ENCODE data around the gene FBXW4. TPM values are rescaled to one million over a fixed set of nuclear protein-coding genes. Genes with fewer than 3 reads are reported as not detected.

Gene FBXW4
- total and polyA plus RNA-seq, 2 donors: 32.0 to 32.9 TPM

- Histone ChIP-seq H3K36me3 (ENCODE audit: control insufficient read depth in 2 of 2, insufficient read depth in 2 of 2, low read length in 1 of 2) (no peaks in the 10 kb centered on the region), H3K4me1 (ENCODE audit: control insufficient read depth in 2 of 2, insufficient read depth in 2 of 2, low read length in 2 of 2) (no peaks in the 10 kb centered on the region), H3K27ac (ENCODE audit: low read depth in 1 of 2, low read length in 1 of 2) (no peak overlapping the region), H3K27me3 (ENCODE audit: control insufficient read depth in 2 of 2, insufficient read depth in 1 of 2, low read length in 1 of 2) (peaks cover 2 to 4% of the 10 kb centered on the region in 2 donors), H3K4me3 (ENCODE audit: low read length in 2 of 2) (no peak overlapping the region), H3K9me3 (ENCODE audit: control insufficient read depth in 2 of 2, insufficient read depth in 1 of 2, low read length in 1 of 2) (no peaks in the 10 kb centered on the region)
- no peak for DNase-seq (ENCODE audit: low read depth in 6 of 9, low spot score in 9 of 9)
- WGBS: 100% methylated on average over 3 of the region's 3 CpGs
These were observed 28.2 kb upstream of the FBXW4 start for GRCh38 chr10:101723176-101723575.

DNA sequence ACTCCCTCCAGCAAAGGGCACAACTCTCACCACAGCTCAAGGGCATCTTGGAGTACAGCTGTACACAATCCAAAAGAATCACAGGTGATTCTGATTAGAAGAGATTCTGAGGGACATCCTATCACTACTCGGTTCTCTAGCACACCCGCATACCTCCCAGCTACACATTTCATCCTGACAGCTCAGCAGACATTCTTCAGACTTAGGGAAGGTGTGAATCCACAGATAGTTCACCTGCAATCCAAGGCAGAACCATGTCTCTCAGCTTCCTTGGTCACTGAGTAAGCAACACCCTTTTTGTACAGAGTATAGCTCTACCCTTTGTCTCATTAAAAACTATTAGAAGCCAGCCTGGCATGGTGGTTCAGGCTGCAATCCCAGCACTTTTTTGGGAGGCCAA, 26.8 kb upstream of the FBXW4 start:
- WGBS: 94% methylated on average over 2 of the region's 2 CpGs
- Histone ChIP-seq H3K36me3 (ENCODE audit: control insufficient read depth in 2 of 2, insufficient read depth in 2 of 2, low read length in 1 of 2) (no peaks in the 10 kb centered on the region), H3K27ac (ENCODE audit: low read depth in 1 of 2, low read length in 1 of 2) (no peak overlapping the region), H3K4me1 (ENCODE audit: control insufficient read depth in 2 of 2, insufficient read depth in 2 of 2, low read length in 2 of 2) (no peaks in the 10 kb centered on the region), H3K4me3 (ENCODE audit: low read length in 2 of 2) (no peak overlapping the region), H3K9me3 (ENCODE audit: control insufficient read depth in 2 of 2, insufficient read depth in 1 of 2, low read length in 1 of 2) (no peaks in the 10 kb centered on the region), H3K27me3 (ENCODE audit: control insufficient read depth in 2 of 2, insufficient read depth in 1 of 2, low read length in 1 of 2) (peaks cover 2 to 7% of the 10 kb centered on the region in 2 donors)
- no peak for DNase-seq (ENCODE audit: low read depth in 6 of 9, low spot score in 9 of 9)

- Histone ChIP-seq H3K4me3 (ENCODE audit: low read length in 2 of 2) (no peak overlapping the region), H3K4me1 (ENCODE audit: control insufficient read depth in 2 of 2, insufficient read depth in 2 of 2, low read length in 2 of 2) (no peaks in the 10 kb centered on the region), H3K36me3 (ENCODE audit: control insufficient read depth in 2 of 2, insufficient read depth in 2 of 2, low read length in 1 of 2) (no peaks in the 10 kb centered on the region), H3K9me3 (ENCODE audit: control insufficient read depth in 2 of 2, insufficient read depth in 1 of 2, low read length in 1 of 2) (no peaks in the 10 kb centered on the region), H3K27me3 (ENCODE audit: control insufficient read depth in 2 of 2, insufficient read depth in 1 of 2, low read length in 1 of 2) (peaks cover 2 to 7% of the 10 kb centered on the region in 2 donors), H3K27ac (ENCODE audit: low read depth in 1 of 2, low read length in 1 of 2) (no peak overlapping the region)
- DNase-seq (ENCODE audit: low read depth in 6 of 9, low spot score in 9 of 9): no peak
- WGBS: over 99% methylated on average over 6 of the region's 6 CpGs
These were observed 25.7 kb upstream of the FBXW4 start for GRCh38 chr10:101720606-101721230.

GRCh38 chr10:101718690-101719275, 23.8 kb upstream of the FBXW4 start:
- Histone ChIP-seq H3K27me3 (ENCODE audit: control insufficient read depth in 2 of 2, insufficient read depth in 1 of 2, low read length in 1 of 2) (peaks cover 2 to 3% of the 10 kb centered on the region in 2 donors), H3K4me3 (ENCODE audit: low read length in 2 of 2) (no peak overlapping the region), H3K4me1 (ENCODE audit: control insufficient read depth in 2 of 2, insufficient read depth in 2 of 2, low read length in 2 of 2) (no peaks in the 10 kb centered on the region), H3K9me3 (ENCODE audit: control insufficient read depth in 2 of 2, insufficient read depth in 1 of 2, low read length in 1 of 2) (no peaks in the 10 kb centered on the region), H3K27ac (ENCODE audit: low read depth in 1 of 2, low read length in 1 of 2) (no peak overlapping the region), H3K36me3 (ENCODE audit: control insufficient read depth in 2 of 2, insufficient read depth in 2 of 2, low read length in 1 of 2) (no peaks in the 10 kb centered on the region)
- WGBS: 97% methylated on average over 3 of the region's 3 CpGs
- no peak for DNase-seq (ENCODE audit: low read depth in 6 of 9, low spot score in 9 of 9)

- 87% methylated on average over 10 of the region's 10 CpGs for WGBS
- Histone ChIP-seq H3K36me3 (ENCODE audit: control insufficient read depth in 2 of 2, insufficient read depth in 2 of 2, low read length in 1 of 2) (no peaks in the 10 kb centered on the region), H3K4me3 (ENCODE audit: low read length in 2 of 2) (no peak overlapping the region), H3K27me3 (ENCODE audit: control insufficient read depth in 2 of 2, insufficient read depth in 1 of 2, low read length in 1 of 2) (peaks cover 2 to 6% of the 10 kb centered on the region in 2 donors), H3K9me3 (ENCODE audit: control insufficient read depth in 2 of 2, insufficient read depth in 1 of 2, low read length in 1 of 2) (no peaks in the 10 kb centered on the region), H3K4me1 (ENCODE audit: control insufficient read depth in 2 of 2, insufficient read depth in 2 of 2, low read length in 2 of 2) (no peaks in the 10 kb centered on the region), H3K27ac (ENCODE audit: low read depth in 1 of 2, low read length in 1 of 2) (no peak overlapping the region)
- DNase-seq (ENCODE audit: low read depth in 6 of 9, low spot score in 9 of 9): no peak
These were observed 22.1 kb upstream of the FBXW4 start for GRCh38 chr10:101716891-101717659.

- H3K27me3 ChIP-seq (ENCODE audit: control insufficient read depth in 2 of 2, insufficient read depth in 1 of 2, low read length in 1 of 2): peaks cover 4 to 17% of the 10 kb centered on the region in 2 donors
- 91% methylated on average over 2 of the region's 2 CpGs for WGBS
- H3K4me3 ChIP-seq (ENCODE audit: low read length in 2 of 2): no peak overlapping the region
- no peaks in the 10 kb centered on the region for H3K36me3 ChIP-seq (ENCODE audit: control insufficient read depth in 2 of 2, insufficient read depth in 2 of 2, low read length in 1 of 2)
- no peak for DNase-seq (ENCODE audit: low read depth in 6 of 9, low spot score in 9 of 9)
- H3K9me3 ChIP-seq (ENCODE audit: control insufficient read depth in 2 of 2, insufficient read depth in 1 of 2, low read length in 1 of 2): no peaks in the 10 kb centered on the region
- no peak overlapping the region for H3K27ac ChIP-seq (ENCODE audit: low read depth in 1 of 2, low read length in 1 of 2)
- no peaks in the 10 kb centered on the region for H3K4me1 ChIP-seq (ENCODE audit: control insufficient read depth in 2 of 2, insufficient read depth in 2 of 2, low read length in 2 of 2)
These were observed 18.0 kb upstream of the FBXW4 start for GRCh38 chr10:101712997-101713396.

DNA sequence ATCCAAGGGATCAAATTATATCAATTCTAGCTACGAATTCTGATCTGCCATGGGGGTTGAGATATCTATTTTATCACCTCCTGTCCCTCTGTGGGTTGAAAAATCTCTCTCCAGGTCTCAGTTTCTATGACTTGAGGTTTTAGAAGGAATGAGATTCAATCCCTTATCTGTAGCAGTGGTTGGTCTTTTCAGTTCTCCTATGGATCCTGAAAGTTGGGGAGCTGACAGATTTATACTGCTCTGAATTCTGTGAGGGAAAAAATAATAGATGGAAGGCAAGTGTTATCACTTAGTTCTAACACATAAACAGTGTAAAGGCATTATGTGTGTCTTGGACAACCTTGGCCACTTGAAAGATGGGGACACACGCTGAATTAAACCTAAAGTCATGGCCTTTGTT, 15.8 kb upstream of the FBXW4 start:
- H3K27ac ChIP-seq (ENCODE audit: low read depth in 1 of 2, low read length in 1 of 2): no peak overlapping the region
- H3K36me3 ChIP-seq (ENCODE audit: control insufficient read depth in 2 of 2, insufficient read depth in 2 of 2, low read length in 1 of 2): no peaks in the 10 kb centered on the region
- peaks cover 4 to 16% of the 10 kb centered on the region in 2 donors for H3K27me3 ChIP-seq (ENCODE audit: control insufficient read depth in 2 of 2, insufficient read depth in 1 of 2, low read length in 1 of 2)
- no peak overlapping the region for H3K4me3 ChIP-seq (ENCODE audit: low read length in 2 of 2)
- WGBS: 95% methylated on average over 2 of the region's 2 CpGs
- H3K4me1 ChIP-seq (ENCODE audit: control insufficient read depth in 2 of 2, insufficient read depth in 2 of 2, low read length in 2 of 2): no peaks in the 10 kb centered on the region
- H3K9me3 ChIP-seq (ENCODE audit: control insufficient read depth in 2 of 2, insufficient read depth in 1 of 2, low read length in 1 of 2): no peaks in the 10 kb centered on the region
- DNase-seq (ENCODE audit: low read depth in 6 of 9, low spot score in 9 of 9): no peak

- Histone ChIP-seq H3K9me3 (ENCODE audit: control insufficient read depth in 2 of 2, insufficient read depth in 1 of 2, low read length in 1 of 2) (no peaks in the 10 kb centered on the region), H3K4me1 (ENCODE audit: control insufficient read depth in 2 of 2, insufficient read depth in 2 of 2, low read length in 2 of 2) (no peaks in the 10 kb centered on the region), H3K36me3 (ENCODE audit: control insufficient read depth in 2 of 2, insufficient read depth in 2 of 2, low read length in 1 of 2) (no peaks in the 10 kb centered on the region), H3K4me3 (ENCODE audit: low read length in 2 of 2) (no peak overlapping the region), H3K27me3 (ENCODE audit: control insufficient read depth in 2 of 2, insufficient read depth in 1 of 2, low read length in 1 of 2) (peaks cover 4 to 16% of the 10 kb centered on the region in 2 donors), H3K27ac (ENCODE audit: low read depth in 1 of 2, low read length in 1 of 2) (no peak overlapping the region)
- whole genome bisulfite sequencing: 48% methylated on average over 9 of the region's 9 CpGs
- DNase-seq (ENCODE audit: low read depth in 6 of 9, low spot score in 9 of 9): no peak
These were observed 15.2 kb upstream of the FBXW4 start for GRCh38 chr10:101710059-101710695.
